NB4 (cell line): ENCODE results near the gene NACC2.

Experiments used
- POLR2A ChIP-seq: IDR thresholded peaks from 2 replicates; pipeline ENCODE4 v1.6.1; 2011; ENCODE audit warnings: mild to moderate bottlenecking; ENCODE audit not compliant: insufficient read length; ENCODE audit errors: extremely low read depth
- TF ChIP-seq, protein P1 (sequence below): IDR thresholded peaks from one replicate; pipeline ENCODE4 v1.5.1; 2012; ENCODE audit warnings: low read depth, low read length

DNA sequence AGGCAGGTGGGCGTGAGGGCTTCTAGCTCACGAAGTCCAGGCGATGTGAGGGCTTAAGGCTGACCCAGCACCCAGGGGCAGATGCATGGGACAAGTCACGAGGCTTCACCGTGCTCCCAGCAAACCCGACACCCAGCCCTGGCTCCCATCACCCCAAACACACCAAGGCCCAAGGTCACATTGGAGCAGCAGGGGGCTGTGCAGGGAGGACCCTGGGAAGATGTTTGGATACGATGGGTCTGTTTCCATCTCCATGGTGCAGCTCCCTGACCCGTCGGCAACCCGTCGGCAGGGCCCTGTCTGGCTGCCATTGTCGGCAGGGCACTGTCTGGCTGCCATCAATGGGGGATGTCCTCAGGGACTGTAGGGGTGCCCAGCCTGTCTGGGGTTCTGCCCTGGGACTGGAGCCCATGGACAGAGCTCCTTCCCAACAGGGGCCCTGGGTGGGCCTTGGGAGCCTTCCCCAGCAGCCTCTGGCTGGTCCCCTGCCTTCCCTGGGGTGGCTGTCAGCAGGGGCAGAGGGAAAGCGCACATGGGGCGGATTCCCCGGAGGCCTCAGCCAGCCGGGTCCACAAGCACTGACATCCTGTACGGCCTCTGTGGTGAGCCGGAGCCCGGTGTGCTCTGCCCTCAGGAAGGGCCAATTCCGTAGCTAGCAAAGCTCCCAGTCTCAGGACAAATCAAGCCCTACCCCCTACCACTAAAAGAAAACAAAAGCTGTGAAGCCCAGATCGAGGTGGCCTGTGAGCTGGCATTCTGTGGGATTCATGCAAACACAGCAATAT is 47.1 kb downstream of the NACC2 start:
- TF ChIP-seq, protein P1, sequence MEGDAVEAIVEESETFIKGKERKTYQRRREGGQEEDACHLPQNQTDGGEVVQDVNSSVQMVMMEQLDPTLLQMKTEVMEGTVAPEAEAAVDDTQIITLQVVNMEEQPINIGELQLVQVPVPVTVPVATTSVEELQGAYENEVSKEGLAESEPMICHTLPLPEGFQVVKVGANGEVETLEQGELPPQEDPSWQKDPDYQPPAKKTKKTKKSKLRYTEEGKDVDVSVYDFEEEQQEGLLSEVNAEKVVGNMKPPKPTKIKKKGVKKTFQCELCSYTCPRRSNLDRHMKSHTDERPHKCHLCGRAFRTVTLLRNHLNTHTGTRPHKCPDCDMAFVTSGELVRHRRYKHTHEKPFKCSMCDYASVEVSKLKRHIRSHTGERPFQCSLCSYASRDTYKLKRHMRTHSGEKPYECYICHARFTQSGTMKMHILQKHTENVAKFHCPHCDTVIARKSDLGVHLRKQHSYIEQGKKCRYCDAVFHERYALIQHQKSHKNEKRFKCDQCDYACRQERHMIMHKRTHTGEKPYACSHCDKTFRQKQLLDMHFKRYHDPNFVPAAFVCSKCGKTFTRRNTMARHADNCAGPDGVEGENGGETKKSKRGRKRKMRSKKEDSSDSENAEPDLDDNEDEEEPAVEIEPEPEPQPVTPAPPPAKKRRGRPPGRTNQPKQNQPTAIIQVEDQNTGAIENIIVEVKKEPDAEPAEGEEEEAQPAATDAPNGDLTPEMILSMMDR, result no peak
- no peak for TF ChIP-seq POLR2A
